Measurements from ENCODE around the gene ZFAND3. TPM values are rescaled to one million over a fixed set of nuclear protein-coding genes. Genes with fewer than 3 reads are reported as not detected.

Gene ZFAND3
- total RNA-seq, 4 donors from 2014 or later: 37.3 to 70.1 (median 55.2) TPM

GRCh38 chr6:38161754-38162492 is 342.4 kb downstream of the ZFAND3 start:
- DNase-seq (ENCODE audit: extremely low spot score): no peak
- Histone ChIP-seq H3K27ac (replicated peaks in 1 of 4) (no peak overlapping the region), H3K36me3 (peaks cover 0 to 6% (median 2%) of the 10 kb centered on the region in 4 donors), H3K4me3 (no peak overlapping the region), H3K4me1 (peaks cover 0 to 7% (median 3%) of the 10 kb centered on the region in 4 donors), H3K9me3 (no peaks in the 10 kb centered on the region), H3K27me3 (no peaks in the 10 kb centered on the region)
- intact Hi-C loops (cut with DNase I): no loop called here
- WGBS: 93% methylated on average over 3 of the region's 15 CpGs
- no peak for TF ChIP-seq EP300 (IDR thresholded peaks at IDR 0.05)

- WGBS: 100% methylated on average over 7 of the region's 17 CpGs
- no peak overlapping the region for H3K4me3 ChIP-seq
- intact Hi-C loops (cut with DNase I): no loop called here
Measured at GRCh38 chr6:38162493-38163185, 343.1 kb downstream of the ZFAND3 start.

GRCh38 chr6:38163186-38164130 is 343.9 kb downstream of the ZFAND3 start:
- Histone ChIP-seq H3K36me3 (peaks cover 0 to 6% (median 2%) of the 10 kb centered on the region in 4 donors), H3K9me3 (no peaks in the 10 kb centered on the region), H3K27me3 (no peaks in the 10 kb centered on the region), H3K4me1 (peaks cover 0 to 7% (median 3%) of the 10 kb centered on the region in 4 donors), H3K4me3 (no peak overlapping the region), H3K27ac (replicated peaks in 1 of 4) (no peak overlapping the region)
- TF ChIP-seq CTCF (IDR thresholded peaks at IDR 0.05) (no peak), EP300 (IDR thresholded peaks at IDR 0.05) (no peak), POLR2AphosphoS5 (IDR thresholded peaks at IDR 0.05) (no peak), POLR2A (IDR thresholded peaks at IDR 0.05; ENCODE audit: low read depth) (no peak)
- no peak for DNase-seq (ENCODE audit: extremely low spot score)
- 84% methylated on average over 24 of the region's 29 CpGs for WGBS
- intact Hi-C loops (cut with DNase I): no loop called here

More at GRCh38 chr6:38162493-38163185, 343.1 kb downstream of the ZFAND3 start:
- Histone ChIP-seq H3K27ac (replicated peaks in 1 of 4) (no peak overlapping the region), H3K9me3 (no peaks in the 10 kb centered on the region), H3K27me3 (no peaks in the 10 kb centered on the region), H3K4me1 (peaks cover 0 to 7% (median 3%) of the 10 kb centered on the region in 4 donors), H3K36me3 (peaks cover 0 to 6% (median 2%) of the 10 kb centered on the region in 4 donors)
- no peak for TF ChIP-seq POLR2AphosphoS5 (IDR thresholded peaks at IDR 0.05)
- TF ChIP-seq EP300 (IDR thresholded peaks at IDR 0.05): no peak
- TF ChIP-seq POLR2A (IDR thresholded peaks at IDR 0.05; ENCODE audit: low read depth): no peak
- no peak for TF ChIP-seq CTCF (IDR thresholded peaks at IDR 0.05)
- no peak for DNase-seq (ENCODE audit: extremely low spot score)

GRCh38 chr6:38164131-38164481 is 344.6 kb downstream of the ZFAND3 start:
- H3K9me3 ChIP-seq: no peaks in the 10 kb centered on the region
- peaks cover 0 to 6% (median 2%) of the 10 kb centered on the region in 4 donors for H3K36me3 ChIP-seq
- no peaks in the 10 kb centered on the region for H3K27me3 ChIP-seq
- no peak for DNase-seq (ENCODE audit: extremely low spot score)
- intact Hi-C loops (cut with DNase I): no loop called here
- no peak overlapping the region for H3K4me3 ChIP-seq
- 91% methylated on average over 6 of the region's 6 CpGs for WGBS
- TF ChIP-seq POLR2A (IDR thresholded peaks at IDR 0.05; ENCODE audit: low read depth) (no peak), CTCF (IDR thresholded peaks at IDR 0.05) (no peak), EP300 (IDR thresholded peaks at IDR 0.05) (no peak)
- H3K4me1 ChIP-seq: peaks cover 0 to 7% (median 3%) of the 10 kb centered on the region in 4 donors
- H3K27ac ChIP-seq (replicated peaks in 1 of 4): no peak overlapping the region
